CD14-positive monocyte (primary cell): ENCODE results near the gene DSC1. TPM values are rescaled to one million over a fixed set of nuclear protein-coding genes. Genes with fewer than 3 reads are reported as not detected.

Experiments
- DNase-seq, 3 donors: peaks; one replicate each; pipeline ENCODE4 v3.0.0-alpha.2; 2011 to 2022
- H2AFZ ChIP-seq: 2 replicates; pipeline ENCODE4 v1.6.0; 2012; ENCODE audit warnings: mild to moderate bottlenecking, low read depth, low read length, inconsistent platforms; ENCODE audit not compliant: insufficient read depth, poor library complexity, severe bottlenecking
- H3K27ac ChIP-seq, 2 donors: 1 replicate in 1 of 2; 2 replicates in 1 of 2; pipeline ENCODE4 v1.5.1; 2012 to 2013; ENCODE audit warnings: low read length in 2 of 2, control low read depth in 1 of 2, inconsistent platforms in 1 of 2, low read depth in 1 of 2, mild to moderate bottlenecking in 1 of 2
- H3K27me3 ChIP-seq, 2 donors: one replicate each; pipeline versions ENCODE4 v1.6.0 to v1.6.1; 2011 to 2013; ENCODE audit warnings: low read length in 2 of 2; ENCODE audit not compliant: control insufficient read depth in 2 of 2, insufficient read depth in 2 of 2
- H3K36me3 ChIP-seq, 2 donors: replicated peaks in 1 of 2; 1 replicate in 1 of 2; 2 replicates in 1 of 2; pipeline versions ENCODE4 v1.5.1 to v1.6.1; 2012 to 2013; ENCODE audit warnings: low read length in 2 of 2, control low read depth in 1 of 2, inconsistent platforms in 1 of 2, mild to moderate bottlenecking in 1 of 2; ENCODE audit not compliant: insufficient read depth in 2 of 2, control insufficient read depth in 1 of 2
- H3K4me1 ChIP-seq, 2 donors: 1 replicate in 1 of 2; 2 replicates in 1 of 2; pipeline versions ENCODE4 v1.5.1 to v1.6.1; 2012 to 2013; ENCODE audit warnings: low read length in 2 of 2, control low read depth in 1 of 2, inconsistent platforms in 1 of 2, mild to moderate bottlenecking in 1 of 2, moderate library complexity in 1 of 2; ENCODE audit not compliant: insufficient read depth in 2 of 2, control insufficient read depth in 1 of 2
- H3K4me2 ChIP-seq: replicated peaks from 2 replicates; pipeline ENCODE3; 2012; ENCODE audit warnings: low read length, moderate library complexity, mild to moderate bottlenecking; ENCODE audit not compliant: poor library complexity, severe bottlenecking; ENCODE audit errors: extremely low read depth
- H3K4me3 ChIP-seq, 3 experiments: fragments of 200-600 bp in 1 of 3; sonication (generic) in 1 of 3; replicated peaks in 1 of 3; 1 replicate in 2 of 3; 2 replicates in 1 of 3; pipeline ENCODE4 v1.5.1; 2011 to 2013; ENCODE audit warnings: low read length in 3 of 3, mild to moderate bottlenecking in 3 of 3, control low read depth in 2 of 3, low read depth in 2 of 3, inconsistent platforms in 1 of 3, moderate library complexity in 1 of 3
- H3K79me2 ChIP-seq: 2 replicates; pipeline ENCODE4 v1.6.0; 2012; ENCODE audit warnings: mild to moderate bottlenecking, control low read depth, inconsistent platforms, low read length, moderate library complexity; ENCODE audit not compliant: insufficient read depth
- H3K9ac ChIP-seq: 2 replicates; pipeline ENCODE4 v1.6.0; 2017; ENCODE audit warnings: low read length, mild to moderate bottlenecking; ENCODE audit not compliant: insufficient read depth, poor library complexity, severe bottlenecking
- H3K9me3 ChIP-seq, 2 donors: replicated peaks in 1 of 2; 1 replicate in 1 of 2; 2 replicates in 1 of 2; pipeline versions ENCODE4 v1.5.1 to v1.6.1; 2012 to 2013; ENCODE audit warnings: low read length in 2 of 2, control low read depth in 1 of 2; ENCODE audit not compliant: control insufficient read depth in 1 of 2, insufficient read depth in 1 of 2
- H4K20me1 ChIP-seq: 2 replicates; pipeline ENCODE4 v1.6.0; 2012; ENCODE audit warnings: mild to moderate bottlenecking, low read length, control low read depth, moderate library complexity; ENCODE audit not compliant: insufficient read depth
- H3K27ac Mint-ChIP-seq, 7 donors: one replicate each; pipeline ENCODE4 v1.8.0; 2020; ENCODE audit warnings: mild to moderate bottlenecking in 7 of 7, mixed read lengths in 7 of 7, moderate library complexity in 6 of 7, inconsistent platforms in 2 of 7
- H3K27me3 Mint-ChIP-seq, 3 donors: one replicate each; pipeline ENCODE4 v1.8.0; 2021 to 2022; ENCODE audit warnings: low read depth in 3 of 3, mild to moderate bottlenecking in 3 of 3, mixed read lengths in 3 of 3, moderate library complexity in 3 of 3, inconsistent platforms in 1 of 3
- H3K36me3 Mint-ChIP-seq, 2 donors: one replicate each; pipeline ENCODE4 v1.8.0; 2020; ENCODE audit warnings: mixed read lengths in 2 of 2, inconsistent platforms in 1 of 2, mild to moderate bottlenecking in 1 of 2
- H3K4me1 Mint-ChIP-seq: one replicate; pipeline ENCODE4 v1.8.0; 2020; ENCODE audit warnings: mild to moderate bottlenecking, mixed read lengths
- H3K4me3 Mint-ChIP-seq, 2 donors: one replicate each; pipeline ENCODE4 v1.8.0; 2020; ENCODE audit warnings: mild to moderate bottlenecking in 2 of 2, mixed read lengths in 2 of 2, moderate library complexity in 1 of 2
- H3K9me3 Mint-ChIP-seq, 7 donors: one replicate each; pipeline ENCODE4 v1.8.0; 2020 to 2022; ENCODE audit warnings: mixed read lengths in 7 of 7, mild to moderate bottlenecking in 6 of 7, moderate library complexity in 6 of 7, inconsistent platforms in 2 of 7
- CTCF ChIP-seq: fragments of 200-600 bp; IDR thresholded peaks from one replicate; pipeline ENCODE4 v1.8.0; 2022; ENCODE audit warnings: antibody characterized with exemption, mild to moderate bottlenecking
- WGBS: methylation state at CpG from one replicate; pipeline ENCODE4 v1.1.5; 2013; ENCODE audit warnings: missing lambda C conversion rate; ENCODE audit not compliant: insufficient coverage; 5-methylcytosine and 5-hydroxymethylcytosine counted together
- intact Hi-C, 2 donors: fragments of 100-400 bp; cut with micrococcal nuclease; formaldehyde crosslinking; loops; one replicate each; pipeline versions ENCODE4 v1.15.0 to v1.15.1; 2023
- polyA plus RNA-seq, 3 donors: library from polyadenylated mRNA; depleted of rRNA in 1 of 3; unstranded in 2 of 3; stranded (reverse) in 1 of 3; fragments of 300-500 nt in 2 of 3; fragments of >200 nt in 1 of 3; fragmentation: Illumina TruSeq in 2 of 3; gene quantifications; 1 replicate in 2 of 3; 2 replicates in 1 of 3; pipeline ENCODE4 v1.2.3, GENCODE V29; 2012 to 2021

Gene DSC1
- polyA plus RNA-seq, 3 donors, result not detected

DNA sequence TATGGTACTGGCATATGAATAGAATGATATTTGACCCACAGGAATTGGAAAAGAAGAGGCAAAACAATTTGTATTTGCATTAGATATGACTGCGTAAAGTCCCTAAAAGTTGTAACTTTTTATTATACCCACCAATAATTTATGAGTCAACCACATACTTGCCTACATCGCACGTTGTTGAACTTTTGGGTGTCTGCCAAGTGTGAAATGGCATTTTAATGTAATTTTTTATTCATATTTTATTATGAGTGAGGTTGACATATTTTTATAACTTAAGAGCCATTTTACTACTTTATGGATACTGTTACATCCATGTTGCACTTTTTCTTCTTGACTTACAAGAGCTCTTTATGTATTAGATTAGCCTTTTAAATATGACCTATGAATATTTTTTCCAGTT, 65.0 kb downstream of the DSC1 start:
- no peaks in the 10 kb centered on the region for H3K79me2 ChIP-seq
- no CpG with 5 or more reads among the region's 3 CpGs for WGBS

DNA sequence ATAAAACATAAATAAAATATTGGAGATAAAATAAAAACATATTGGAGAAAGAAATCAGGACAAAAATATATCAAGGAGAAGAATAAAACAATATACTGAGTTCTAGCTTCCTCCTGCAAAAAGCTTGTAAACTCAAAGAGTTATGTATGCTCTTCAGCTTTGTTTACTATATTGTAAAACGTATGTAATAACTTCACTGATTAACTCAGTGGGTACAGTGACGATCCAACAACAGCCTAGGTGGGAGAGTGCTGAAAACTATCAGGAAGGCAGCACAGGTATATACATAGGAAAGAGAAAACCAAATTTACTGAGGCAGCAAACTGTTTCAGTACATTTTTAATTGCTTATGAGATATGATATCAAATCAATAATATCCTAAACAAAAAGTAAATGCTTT, 68.8 kb downstream of the DSC1 start:
- Histone ChIP-seq H3K27me3 (no peaks in the 10 kb centered on the region), H3K9me3 (no peaks in the 10 kb centered on the region), H3K4me3 (no peak overlapping the region), H3K27ac (no peak overlapping the region), H3K36me3 (no peaks in the 10 kb centered on the region), H2AFZ (no peak overlapping the region), H3K4me2 (no peak overlapping the region), H3K79me2 (no peaks in the 10 kb centered on the region), H4K20me1 (no peaks in the 10 kb centered on the region), H3K9ac (no peak overlapping the region), H3K4me1 (no peaks in the 10 kb centered on the region)
- WGBS, result no CpG with 5 or more reads among the region's 2 CpGs
- Mint-ChIP-seq H3K27ac (no peak overlapping the region), H3K4me1 (peaks cover 1% of the 10 kb centered on the region), H3K4me3 (no peak overlapping the region), H3K9me3 (peaks cover 0 to 3% (median 2%) of the 10 kb centered on the region in 7 donors), H3K27me3 (peaks cover 0 to 4% (median 2%) of the 10 kb centered on the region in 3 donors), H3K36me3 (peaks cover 1 to 9% of the 10 kb centered on the region in 2 donors)
- TF ChIP-seq CTCF, result no peak
- no peak for DNase-seq
- intact Hi-C loops, result no loop called here

More for the DNA sequence above, 65.0 kb downstream of the DSC1 start:
- H3K27ac Mint-ChIP-seq, result no peak overlapping the region
- Histone ChIP-seq H3K27ac (no peak overlapping the region), H3K36me3 (no peaks in the 10 kb centered on the region), H3K4me2 (no peak overlapping the region), H3K4me1 (peaks cover 17 to 20% of the 10 kb centered on the region in 2 donors), H4K20me1 (no peaks in the 10 kb centered on the region), H3K27me3 (peaks cover 3 to 8% of the 10 kb centered on the region in 2 donors), H3K9ac (no peak overlapping the region), H3K4me3 (no peak overlapping the region), H2AFZ (no peak overlapping the region), H3K9me3 (no peaks in the 10 kb centered on the region)
- DNase-seq, result no peak
- intact Hi-C loops, result no loop called here
- H3K9me3 Mint-ChIP-seq, result peaks cover 0 to 7% (median 3%) of the 10 kb centered on the region in 7 donors
- no peaks in the 10 kb centered on the region for H3K36me3 Mint-ChIP-seq
- peaks cover 12 to 18% (median 15%) of the 10 kb centered on the region in 3 donors for H3K27me3 Mint-ChIP-seq
- no peak for TF ChIP-seq CTCF
- H3K4me1 Mint-ChIP-seq, result peaks cover 19% of the 10 kb centered on the region
- H3K4me3 Mint-ChIP-seq, result no peak overlapping the region
